Measurements from ENCODE around the gene DCAF12.

GRCh38 chr9:34045903-34046302, 80.6 kb downstream of the DCAF12 start:
- TF ChIP-seq YY2 (tag by site-specific recombination; IDR thresholded peaks at IDR 0.05) = no peak
- TF ChIP-seq PRDM10 (tag by site-specific recombination; IDR thresholded peaks at IDR 0.05) = no peak
- TF ChIP-seq KLF1 (tag by site-specific recombination; IDR thresholded peaks at IDR 0.05) = no peak
- no peak for TF ChIP-seq ZNF654 (tag by site-specific recombination; IDR thresholded peaks at IDR 0.05; ENCODE audit: low read depth)
- TF ChIP-seq ZNF248 (tag by site-specific recombination; IDR thresholded peaks at IDR 0.05) = no peak
- no peak for TF ChIP-seq ZBTB26 (tag by site-specific recombination; optimal IDR thresholded peaks at IDR 0.05)
- no peak for TF ChIP-seq ZNF571 (tag by site-specific recombination; IDR thresholded peaks at IDR 0.05)
- no peak for TF ChIP-seq ZNF223 (tag by site-specific recombination; IDR thresholded peaks at IDR 0.05)
- TF ChIP-seq REPIN1 (tag by site-specific recombination; IDR thresholded peaks at IDR 0.05; ENCODE audit: low read depth) = no peak
- TF ChIP-seq ZNF549 (tag by site-specific recombination; IDR thresholded peaks at IDR 0.05) = no peak
- no peak for TF ChIP-seq RBAK (tag by site-specific recombination; IDR thresholded peaks at IDR 0.05)
- TF ChIP-seq CTCF (tag by site-specific recombination; IDR thresholded peaks at IDR 0.05) = no peak
